HUDEP-2 (cell line): Measurements from ENCODE around the gene ECEL1.
"Not testable (repeated sequence)": the region's sequence is repeated elsewhere in the genome, so short reads cannot be mapped to it uniquely, and the experiment has no call there.

Source experiments
- DNase-seq, 76 experiments: peaks; one replicate each; lab custom pipeline; 2025; ENCODE audit not compliant: unreplicated experiment in 76 of 76; lab: John Stamatoyannopoulos, UW

The ECEL1 gene

GRCh38 chr2:232444409-232445148 is 43.1 kb downstream of the ECEL1 start:
- peak in 64 of 76 experiments; percentile 2 to 75 (median 41) for DNase-seq

DNA sequence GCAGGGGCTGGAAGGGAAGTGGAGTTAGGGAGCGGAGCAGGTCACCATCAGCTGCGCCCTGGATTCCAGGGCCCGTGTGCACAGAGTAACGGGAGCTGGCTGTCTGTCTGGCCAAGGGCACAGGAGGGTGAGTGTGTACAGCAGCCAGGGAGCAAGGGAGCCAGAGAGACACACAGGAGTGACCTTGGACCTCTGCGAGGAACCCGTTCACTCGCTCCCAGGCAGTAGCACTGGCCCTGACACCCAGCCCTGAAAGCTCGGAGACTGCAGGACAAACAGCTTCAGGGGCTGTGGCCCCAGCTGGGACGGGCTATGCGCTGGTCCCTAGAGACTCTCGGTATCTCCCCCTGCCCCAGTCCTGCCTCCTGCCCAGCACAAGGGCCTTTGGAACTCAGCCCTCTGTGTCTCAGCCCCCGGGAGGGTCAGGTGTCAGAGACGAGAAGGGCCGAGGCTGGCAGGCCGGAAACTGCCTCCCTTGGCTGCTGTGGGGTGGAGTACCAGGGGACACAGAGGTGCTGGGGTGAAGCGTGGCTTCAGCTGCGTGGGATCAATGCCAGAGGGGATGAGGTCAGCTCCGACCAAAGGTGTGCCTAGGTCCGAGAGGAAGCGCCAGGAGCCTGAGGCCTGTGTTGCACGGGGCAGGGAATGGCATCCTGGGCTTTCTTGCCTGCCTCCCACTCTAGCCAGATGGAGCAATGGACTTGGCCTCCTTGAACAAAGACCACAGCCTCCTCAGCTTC is 43.8 kb downstream of the ECEL1 start:
- not testable (repeated sequence) for DNase-seq

DNA sequence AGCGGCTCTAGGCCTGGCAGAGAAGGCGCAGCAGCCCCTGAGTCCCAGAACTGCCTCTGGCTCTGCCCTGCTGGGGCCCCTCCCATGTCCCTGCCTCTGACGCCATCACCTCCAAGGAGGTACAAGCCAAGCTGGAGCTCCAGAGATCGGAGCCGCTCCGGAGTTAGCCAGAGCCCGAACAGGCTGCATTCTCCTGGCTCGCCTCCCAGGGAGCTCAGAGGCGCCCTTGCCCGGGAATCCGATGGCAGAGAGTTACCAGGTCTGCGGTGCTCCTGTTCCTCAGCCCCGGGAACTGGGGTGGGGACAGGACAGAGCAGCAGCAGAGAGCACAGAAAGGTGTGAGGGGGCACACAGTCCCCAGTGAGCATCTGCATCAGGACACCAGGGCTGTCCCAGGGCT is 44.6 kb downstream of the ECEL1 start:
- not testable (repeated sequence) for DNase-seq

DNA sequence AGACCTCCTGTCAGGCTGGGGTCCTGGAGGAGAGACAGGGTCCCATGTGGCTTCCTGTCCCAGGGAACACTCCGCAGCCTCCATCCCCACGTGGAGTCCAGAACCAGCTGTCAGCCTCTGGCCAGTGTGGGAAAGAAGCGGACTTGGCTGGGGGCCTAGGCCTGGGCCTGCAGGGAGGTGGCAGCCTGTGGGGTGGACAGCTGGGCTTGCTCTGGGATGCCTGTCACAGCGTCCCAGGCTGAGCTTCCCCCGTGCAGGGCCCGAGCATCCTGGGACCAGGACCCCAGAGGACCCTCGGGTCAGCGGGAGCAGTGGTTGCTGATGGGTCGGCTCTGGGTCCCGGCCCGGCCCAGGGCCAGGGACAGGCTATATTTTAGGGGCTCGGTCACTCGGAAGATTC is 45.2 kb downstream of the ECEL1 start:
- DNase-seq, result not testable (repeated sequence)

DNA sequence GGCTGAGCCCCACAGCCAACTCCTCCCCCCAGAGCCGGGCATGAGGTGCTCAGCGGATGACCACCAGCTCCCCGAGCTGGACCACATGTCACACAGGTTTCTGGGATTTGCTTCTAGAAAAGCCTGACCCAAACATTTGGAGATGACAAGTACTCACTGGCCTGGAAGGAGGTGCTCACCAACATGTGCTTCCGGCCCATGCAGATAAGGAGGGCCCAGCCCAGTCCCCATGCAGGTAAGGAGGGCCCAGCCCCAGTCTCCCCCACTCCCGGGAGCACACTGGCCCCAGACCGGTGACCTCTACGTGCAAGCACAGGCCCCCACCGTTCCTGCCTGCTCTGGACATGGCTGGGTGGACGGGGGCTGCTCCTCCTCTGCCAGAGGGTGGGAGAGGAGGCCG is 45.7 kb downstream of the ECEL1 start:
- DNase-seq, result not testable (repeated sequence)

- no peak for DNase-seq
Measured at GRCh38 chr2:232441147-232441651, 46.4 kb downstream of the ECEL1 start.

- peak in 70 of 76 experiments; percentile 8 to 86 (median 64) for DNase-seq
Measured at GRCh38 chr2:232440220-232441018, 47.2 kb downstream of the ECEL1 start.

DNA sequence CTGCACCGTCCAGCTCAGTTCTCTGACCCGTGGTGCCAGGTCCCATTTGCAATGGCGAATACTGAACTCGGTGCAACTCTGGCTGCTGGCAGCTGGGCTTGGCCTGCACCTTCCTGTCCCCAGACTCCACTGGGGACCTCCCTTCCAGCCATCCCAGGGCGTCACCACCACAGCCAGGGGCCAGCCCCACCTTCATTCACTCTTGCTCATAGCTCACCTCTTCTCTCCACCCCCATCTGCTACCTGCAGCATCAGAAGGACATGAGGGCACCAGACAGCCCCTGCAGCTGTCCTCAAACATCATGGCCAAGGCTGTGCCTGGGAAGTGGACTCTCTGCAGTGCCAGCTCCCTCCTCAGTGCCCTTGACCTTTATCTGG is 47.9 kb downstream of the ECEL1 start:
- no peak for DNase-seq

DNA sequence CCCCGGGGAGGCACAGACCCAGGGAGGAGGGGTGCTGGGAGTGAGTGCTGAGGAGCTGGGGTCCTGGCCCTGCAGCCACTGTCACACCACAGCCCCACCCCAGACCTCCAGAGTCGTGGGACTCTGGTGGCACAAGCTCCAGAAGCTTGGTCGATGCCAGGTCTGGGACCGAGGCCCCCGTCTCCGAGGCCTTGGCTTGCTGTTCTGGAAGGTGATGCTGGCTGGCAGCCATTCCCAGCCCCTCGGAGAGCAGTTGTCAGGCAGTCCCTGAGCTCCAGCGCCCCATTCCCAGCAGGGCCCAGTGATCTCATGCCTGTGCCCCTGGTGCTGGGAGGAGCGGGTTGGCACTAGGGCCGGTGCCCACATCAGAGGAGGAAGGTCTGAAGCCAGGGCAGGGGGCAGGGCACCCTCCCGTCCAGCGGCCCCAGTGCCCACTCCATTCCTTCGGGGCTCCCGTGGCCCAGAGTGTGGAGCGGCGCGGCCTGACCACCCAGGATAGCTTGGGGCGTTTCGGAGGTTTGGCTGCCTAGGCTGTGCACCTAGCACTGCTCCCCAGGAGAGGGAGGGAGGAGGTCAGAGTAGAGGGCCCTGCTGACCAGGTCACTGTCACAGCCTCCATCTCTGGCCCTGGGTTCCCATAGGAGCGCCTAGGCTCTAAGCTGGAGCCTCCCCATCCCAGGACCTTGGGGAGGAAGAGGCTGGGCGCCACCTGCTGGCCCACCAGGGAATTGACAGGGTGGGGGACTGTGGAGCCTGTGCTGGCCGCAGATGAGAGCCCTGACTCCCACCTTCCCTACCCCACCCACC is 48.5 kb downstream of the ECEL1 start:
- peak in 21 of 76 experiments; percentile 4 to 32 (median 22) for DNase-seq

DNA sequence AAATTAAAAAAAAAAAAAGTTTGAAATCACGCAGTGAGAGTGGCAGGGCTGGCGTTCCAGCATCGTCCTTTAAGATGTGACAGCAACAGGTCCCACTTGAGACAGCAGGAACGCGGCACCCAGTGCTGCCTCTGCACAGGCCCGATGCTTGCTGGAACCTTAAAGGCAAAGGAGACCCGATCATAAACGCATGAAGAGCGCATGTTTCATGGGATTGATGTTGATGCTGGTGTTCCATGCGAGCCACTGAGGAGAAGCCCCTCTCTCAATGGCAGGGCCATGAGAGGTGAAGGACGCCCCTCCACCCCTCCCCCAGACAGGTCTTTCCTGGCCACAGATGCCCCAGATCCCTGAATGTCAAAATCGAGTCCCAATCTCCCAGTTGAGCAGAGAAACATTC is 49.5 kb downstream of the ECEL1 start:
- no peak for DNase-seq

- DNase-seq, result no peak
Measured at GRCh38 chr2:232437195-232437571, 50.5 kb downstream of the ECEL1 start.

DNA sequence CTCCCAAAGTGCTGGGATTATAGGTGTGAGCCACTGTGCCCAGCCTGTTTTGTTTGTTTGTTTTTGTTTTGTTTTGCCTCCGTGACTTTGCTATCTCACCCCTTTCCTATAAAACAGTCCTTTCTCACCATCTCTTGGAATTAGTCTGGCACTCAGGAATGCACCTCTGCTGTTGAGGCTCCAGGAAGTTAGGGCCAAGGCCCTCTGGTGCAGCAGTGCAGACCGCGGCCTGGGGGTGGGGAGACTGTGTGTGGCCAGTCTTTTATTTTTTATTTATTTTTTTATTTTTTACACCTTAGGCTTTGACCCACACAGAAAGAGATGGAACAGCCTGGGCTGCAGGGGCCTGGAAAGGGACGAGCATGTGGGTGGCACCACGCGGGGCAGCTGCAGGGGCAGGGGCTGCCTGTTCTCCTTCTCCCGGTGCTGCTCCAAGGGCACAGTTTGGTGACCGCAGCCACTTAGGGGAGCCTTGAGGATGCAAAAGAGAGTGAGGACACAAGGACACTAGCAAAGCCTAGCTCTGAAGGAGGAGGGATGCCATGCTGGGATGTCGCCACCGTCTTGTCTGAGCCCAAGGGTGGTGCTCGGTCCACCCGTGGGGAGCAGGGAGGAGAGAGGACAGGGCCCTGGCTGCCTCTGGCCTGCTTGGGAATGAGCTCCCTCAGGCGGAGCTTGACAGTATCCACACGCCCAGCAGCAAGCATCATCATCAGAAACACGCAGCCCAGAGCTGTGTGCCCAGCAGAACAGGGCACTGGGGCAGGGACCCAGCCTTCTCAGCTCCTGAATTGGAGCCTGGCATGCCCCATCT is 51.0 kb downstream of the ECEL1 start:
- no peak for DNase-seq

- no peak for DNase-seq
Measured at GRCh38 chr2:232435805-232436204, 51.8 kb downstream of the ECEL1 start.

GRCh38 chr2:232435375-232435648 is 52.3 kb downstream of the ECEL1 start:
- no peak for DNase-seq

DNA sequence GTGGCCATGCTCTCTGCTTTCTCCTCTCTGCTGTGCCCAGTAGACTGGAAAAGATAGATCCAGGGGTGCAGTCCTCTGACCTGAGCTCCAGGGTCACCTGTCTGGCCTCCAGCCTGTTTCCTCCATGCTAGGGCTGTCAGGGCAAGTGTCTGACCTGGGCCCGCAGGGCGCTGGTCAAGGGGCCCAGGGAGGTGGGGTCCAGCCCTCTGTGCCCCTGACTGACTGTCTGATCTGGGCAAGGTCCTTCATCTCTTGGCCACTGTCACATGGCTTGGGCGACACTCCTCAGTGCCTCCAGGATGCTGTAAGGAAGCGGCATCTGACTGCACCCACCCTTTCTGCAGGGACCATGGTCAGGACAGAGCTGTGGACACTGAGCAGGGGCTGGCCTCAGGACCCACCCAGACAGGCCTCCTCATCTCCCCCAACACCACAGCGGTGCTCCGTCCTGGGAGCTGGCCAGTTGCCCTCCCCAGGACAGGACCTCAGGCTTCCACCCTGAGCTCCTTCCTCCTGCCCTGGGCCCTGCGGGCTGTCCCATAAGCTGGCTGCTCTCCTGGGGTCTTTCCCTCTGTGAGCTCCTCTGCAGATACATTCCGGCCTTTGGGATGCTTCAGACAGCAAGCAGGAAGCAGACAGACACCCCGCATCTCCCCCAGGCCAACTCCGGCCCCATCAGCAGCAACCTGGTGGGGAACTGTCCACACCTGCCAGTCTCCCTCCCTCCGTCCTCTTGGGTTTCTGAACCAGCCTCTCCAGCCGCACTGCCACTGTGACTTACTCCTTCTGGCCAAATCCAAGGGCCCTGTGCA is 52.9 kb downstream of the ECEL1 start:
- no peak for DNase-seq

GRCh38 chr2:232434091-232434490 is 53.5 kb downstream of the ECEL1 start:
- DNase-seq, result no peak

DNA sequence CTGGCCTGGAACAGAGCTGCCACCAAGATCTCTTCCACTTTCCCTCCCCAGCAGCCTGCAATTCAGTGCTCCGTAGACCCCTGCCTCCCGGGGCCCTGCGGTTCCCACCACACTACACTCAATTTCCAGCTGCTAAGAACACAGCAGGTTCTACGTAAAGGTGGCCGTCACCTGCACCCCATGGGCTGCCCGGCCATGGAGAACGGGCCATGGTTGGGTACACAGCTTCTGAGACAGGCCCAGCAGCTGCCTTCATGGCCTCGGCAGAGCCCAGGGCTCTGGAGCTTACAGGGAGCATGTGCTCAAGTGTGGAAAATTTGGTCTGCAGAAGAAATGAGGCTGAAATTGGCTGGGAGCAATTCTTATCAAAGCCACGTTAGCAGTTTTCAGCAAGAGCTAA is 54.0 kb downstream of the ECEL1 start:
- not testable (repeated sequence) for DNase-seq

- DNase-seq, result no peak
Measured at GRCh38 chr2:232432598-232433184, 54.9 kb downstream of the ECEL1 start.
